Measurements from ENCODE around the gene CFAP161.

DNA sequence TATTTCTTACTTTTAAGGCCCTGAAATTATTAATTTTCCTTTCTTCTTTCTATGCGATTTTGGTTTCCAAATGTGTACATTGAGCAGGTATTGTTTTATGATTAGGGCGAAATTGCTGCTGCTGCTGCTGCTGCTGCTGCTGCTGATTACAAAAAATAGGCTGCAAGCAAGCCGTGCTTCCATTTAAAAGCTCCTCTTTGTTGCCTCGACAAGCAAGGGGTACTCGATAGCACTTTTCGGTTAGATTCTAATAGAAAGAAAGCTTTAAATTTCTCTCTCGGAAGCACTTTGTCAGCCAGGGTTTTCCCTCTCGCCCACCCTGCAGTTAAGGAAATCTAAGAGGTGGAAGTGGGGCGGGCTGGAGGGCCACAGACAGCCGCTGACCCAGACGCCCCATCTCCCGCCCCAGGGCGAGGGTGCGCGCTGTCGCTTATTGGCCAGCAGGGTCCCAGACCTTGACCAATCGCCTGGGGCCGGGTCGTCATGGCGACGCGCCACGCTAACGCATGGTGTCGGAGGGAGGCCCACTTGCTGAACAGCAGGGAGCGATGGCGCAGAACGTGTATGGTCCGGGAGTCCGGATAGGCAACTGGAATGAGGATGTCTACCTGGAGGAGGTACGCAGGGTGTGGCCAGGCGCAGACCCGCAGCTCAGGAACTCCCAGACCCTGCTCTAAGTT lies at the start of gene CFAP161:
- TF ChIP-seq, protein P1, sequence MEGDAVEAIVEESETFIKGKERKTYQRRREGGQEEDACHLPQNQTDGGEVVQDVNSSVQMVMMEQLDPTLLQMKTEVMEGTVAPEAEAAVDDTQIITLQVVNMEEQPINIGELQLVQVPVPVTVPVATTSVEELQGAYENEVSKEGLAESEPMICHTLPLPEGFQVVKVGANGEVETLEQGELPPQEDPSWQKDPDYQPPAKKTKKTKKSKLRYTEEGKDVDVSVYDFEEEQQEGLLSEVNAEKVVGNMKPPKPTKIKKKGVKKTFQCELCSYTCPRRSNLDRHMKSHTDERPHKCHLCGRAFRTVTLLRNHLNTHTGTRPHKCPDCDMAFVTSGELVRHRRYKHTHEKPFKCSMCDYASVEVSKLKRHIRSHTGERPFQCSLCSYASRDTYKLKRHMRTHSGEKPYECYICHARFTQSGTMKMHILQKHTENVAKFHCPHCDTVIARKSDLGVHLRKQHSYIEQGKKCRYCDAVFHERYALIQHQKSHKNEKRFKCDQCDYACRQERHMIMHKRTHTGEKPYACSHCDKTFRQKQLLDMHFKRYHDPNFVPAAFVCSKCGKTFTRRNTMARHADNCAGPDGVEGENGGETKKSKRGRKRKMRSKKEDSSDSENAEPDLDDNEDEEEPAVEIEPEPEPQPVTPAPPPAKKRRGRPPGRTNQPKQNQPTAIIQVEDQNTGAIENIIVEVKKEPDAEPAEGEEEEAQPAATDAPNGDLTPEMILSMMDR (conservative IDR thresholded peaks at IDR 0.05; ENCODE audit: low read length) = no peak
- no peak for TF ChIP-seq EZH2phosphoT487 (IDR thresholded peaks at IDR 0.05; ENCODE audit: borderline replicate concordance)

Measured in Loucy (cell line).